KMS-11 (cell line): ENCODE results near the gene PLBD2.

Experiments used
- H2AFZ ChIP-seq: fragments of 200-600 bp; sonication (generic); 2 replicates; pipeline ENCODE4 v1.6.1; 2016; ENCODE audit warnings: antibody characterized with exemption, mixed run types, low read depth
- H3K27ac ChIP-seq: fragments of 200-600 bp; sonication (generic); 2 replicates; pipeline ENCODE4 v1.6.1; 2016; ENCODE audit warnings: mild to moderate bottlenecking, mixed run types
- H3K27me3 ChIP-seq: fragments of 200-600 bp; sonication (generic); 2 replicates; pipeline ENCODE4 v1.6.1; 2017; ENCODE audit warnings: mild to moderate bottlenecking, low read depth, mixed run types, moderate library complexity; ENCODE audit not compliant: insufficient read depth
- H3K36me3 ChIP-seq: fragments of 200-600 bp; sonication (generic); 2 replicates; pipeline ENCODE4 v1.6.1; 2017; ENCODE audit warnings: mild to moderate bottlenecking, mixed run types; ENCODE audit not compliant: insufficient read depth
- H3K4me1 ChIP-seq: fragments of 200-600 bp; sonication (generic); 2 replicates; pipeline ENCODE4 v1.6.1; 2016; ENCODE audit warnings: mild to moderate bottlenecking, low read depth, mixed run types; ENCODE audit not compliant: poor library complexity, severe bottlenecking
- H3K4me2 ChIP-seq: fragments of 200-600 bp; sonication (generic); 2 replicates; pipeline ENCODE4 v1.7.0; 2016; ENCODE audit warnings: mild to moderate bottlenecking, mixed run types
- H3K4me3 ChIP-seq: fragments of 200-600 bp; sonication (generic); IDR thresholded peaks from 2 replicates; pipeline ENCODE4 v1.6.1; 2017; ENCODE audit warnings: low read depth, low read length, mixed read lengths; ENCODE audit not compliant: insufficient read depth
- H3K79me2 ChIP-seq: fragments of 200-600 bp; sonication (generic); 2 replicates; pipeline ENCODE4 v1.6.1; 2016; ENCODE audit warnings: low read depth, mixed run types; ENCODE audit not compliant: insufficient read depth
- H3K9ac ChIP-seq: fragments of 200-600 bp; sonication (generic); 2 replicates; pipeline ENCODE4 v1.6.1; 2016; ENCODE audit warnings: mild to moderate bottlenecking, mixed run types
- H4K20me1 ChIP-seq: fragments of 200-600 bp; sonication (generic); 2 replicates; pipeline ENCODE4 v1.6.1; 2016; ENCODE audit warnings: mild to moderate bottlenecking, mixed run types; ENCODE audit not compliant: insufficient read depth
- TF ChIP-seq, protein P1 (sequence below): fragments of 200-600 bp; sonication (generic); conservative IDR thresholded peaks from 2 replicates; pipeline ENCODE4 v1.6.1; 2017; ENCODE audit warnings: low read depth, mild to moderate bottlenecking, antibody characterized with exemption, low read length, moderate library complexity, mixed read lengths

PLBD2 gene

DNA sequence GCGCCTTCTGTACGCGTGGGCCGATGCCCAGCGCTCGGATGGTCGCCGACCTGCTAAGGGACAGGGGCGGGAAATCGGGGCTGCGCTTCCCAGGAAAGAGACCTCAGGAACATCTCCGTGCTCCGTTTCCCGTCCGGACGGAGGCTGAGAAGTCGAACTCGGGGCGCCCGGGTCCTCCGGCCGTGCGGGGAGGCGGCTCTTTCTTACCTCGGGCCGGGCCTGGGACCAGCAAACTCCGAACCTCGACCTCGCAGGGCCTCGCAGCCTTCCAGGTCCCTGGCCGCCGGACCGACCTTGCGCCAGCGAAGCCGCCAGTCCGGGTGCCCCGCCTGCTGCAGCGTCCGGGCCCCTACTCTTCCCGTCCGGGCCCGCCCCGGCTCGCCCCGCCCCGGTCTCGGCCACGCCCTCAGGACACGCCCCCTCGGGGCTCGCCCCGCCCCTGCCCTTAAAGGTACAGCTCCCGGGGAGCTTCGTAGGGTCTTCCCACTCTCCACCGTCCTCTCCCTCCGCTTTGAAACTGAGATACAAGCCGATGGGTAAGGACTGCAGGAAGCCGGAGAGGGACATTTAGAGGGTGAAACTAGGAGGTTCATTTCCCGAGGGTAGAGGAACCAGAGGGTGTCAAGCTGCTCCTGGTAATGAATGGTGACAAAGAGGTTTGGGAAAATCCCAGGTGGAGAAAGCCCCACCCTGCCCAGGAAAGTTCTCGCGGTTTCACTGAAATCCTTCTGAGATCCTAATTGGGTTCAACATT, 23.4 kb upstream of the PLBD2 start, which contains the start of gene SLC8B1:
Gene SLC8B1, minus strand, starts transcription at position 324 of the 754 bp plus-strand sequence. CDS start 2,231 bp downstream, outside the sequence.
- TF ChIP-seq, protein P1, sequence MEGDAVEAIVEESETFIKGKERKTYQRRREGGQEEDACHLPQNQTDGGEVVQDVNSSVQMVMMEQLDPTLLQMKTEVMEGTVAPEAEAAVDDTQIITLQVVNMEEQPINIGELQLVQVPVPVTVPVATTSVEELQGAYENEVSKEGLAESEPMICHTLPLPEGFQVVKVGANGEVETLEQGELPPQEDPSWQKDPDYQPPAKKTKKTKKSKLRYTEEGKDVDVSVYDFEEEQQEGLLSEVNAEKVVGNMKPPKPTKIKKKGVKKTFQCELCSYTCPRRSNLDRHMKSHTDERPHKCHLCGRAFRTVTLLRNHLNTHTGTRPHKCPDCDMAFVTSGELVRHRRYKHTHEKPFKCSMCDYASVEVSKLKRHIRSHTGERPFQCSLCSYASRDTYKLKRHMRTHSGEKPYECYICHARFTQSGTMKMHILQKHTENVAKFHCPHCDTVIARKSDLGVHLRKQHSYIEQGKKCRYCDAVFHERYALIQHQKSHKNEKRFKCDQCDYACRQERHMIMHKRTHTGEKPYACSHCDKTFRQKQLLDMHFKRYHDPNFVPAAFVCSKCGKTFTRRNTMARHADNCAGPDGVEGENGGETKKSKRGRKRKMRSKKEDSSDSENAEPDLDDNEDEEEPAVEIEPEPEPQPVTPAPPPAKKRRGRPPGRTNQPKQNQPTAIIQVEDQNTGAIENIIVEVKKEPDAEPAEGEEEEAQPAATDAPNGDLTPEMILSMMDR = no peak

DNA sequence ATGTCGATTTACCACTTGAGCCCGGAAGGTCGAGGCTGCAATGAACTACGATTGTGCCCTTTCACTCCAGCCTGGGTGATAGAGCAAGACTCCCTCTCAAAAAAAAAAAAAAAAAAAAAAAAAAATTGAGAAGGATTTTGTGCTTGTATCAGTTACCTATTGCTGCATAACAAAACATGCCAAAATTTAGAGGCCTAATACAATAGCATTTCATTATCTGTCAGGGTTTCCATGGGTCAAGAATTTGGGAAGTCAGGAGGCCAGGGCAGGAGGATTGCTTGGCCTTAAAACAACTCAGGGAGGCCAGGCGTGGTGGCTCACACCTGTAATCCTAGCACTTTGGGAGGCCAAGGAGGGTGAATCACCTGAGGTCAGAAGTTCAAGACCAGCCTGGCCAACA, 18.8 kb upstream of the PLBD2 start:
- no peak overlapping the region for H2AFZ ChIP-seq
- no peak overlapping the region for H3K9ac ChIP-seq
- no peaks in the 10 kb centered on the region for H4K20me1 ChIP-seq
- H3K27ac ChIP-seq = no peak overlapping the region
- no peak overlapping the region for H3K4me3 ChIP-seq
- no peaks in the 10 kb centered on the region for H3K36me3 ChIP-seq
- no peaks in the 10 kb centered on the region for H3K27me3 ChIP-seq
- TF ChIP-seq, protein P1 = no peak
- no peak overlapping the region for H3K4me2 ChIP-seq
- no peaks in the 10 kb centered on the region for H3K4me1 ChIP-seq
- no peaks in the 10 kb centered on the region for H3K79me2 ChIP-seq

More for the DNA sequence above, 23.4 kb upstream of the PLBD2 start, which contains the start of gene SLC8B1:
- Histone ChIP-seq H3K36me3 (no peaks in the 10 kb centered on the region), H3K4me2 (peak within 1 kb of the TSS; percentile 39), H3K27me3 (no peaks in the 10 kb centered on the region), H3K9ac (no peak within 1 kb of the TSS; the same call in 1 of the 2 replicates), H4K20me1 (no peaks in the 10 kb centered on the region), H2AFZ (peak within 1 kb of the TSS; percentile 72), H3K27ac (no peak within 1 kb of the TSS), H3K4me3 (no peak within 1 kb of the TSS), H3K4me1 (no peaks in the 10 kb centered on the region), H3K79me2 (no peaks in the 10 kb centered on the region)

DNA sequence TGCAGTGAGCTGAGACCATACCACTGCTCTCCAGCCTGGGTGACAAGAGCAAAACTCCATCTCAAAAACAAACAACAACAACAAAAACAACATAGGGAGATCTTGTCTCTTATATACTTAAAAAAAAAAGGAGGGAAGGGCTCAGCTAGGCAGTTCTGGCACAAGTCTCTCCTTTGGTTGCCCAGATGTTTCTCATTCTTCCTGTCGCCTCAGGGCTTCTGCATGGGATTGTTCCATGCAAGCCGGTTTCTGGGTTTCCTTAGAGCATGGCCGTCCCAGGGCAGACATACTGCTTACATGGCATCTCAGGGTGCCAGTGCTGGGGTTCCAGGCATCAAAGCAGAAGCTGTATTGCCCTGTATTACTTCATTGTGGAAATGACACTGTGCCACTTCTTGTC, 18.3 kb upstream of the PLBD2 start:
- TF ChIP-seq, protein P1 = no peak
- no peaks in the 10 kb centered on the region for H3K79me2 ChIP-seq

DNA sequence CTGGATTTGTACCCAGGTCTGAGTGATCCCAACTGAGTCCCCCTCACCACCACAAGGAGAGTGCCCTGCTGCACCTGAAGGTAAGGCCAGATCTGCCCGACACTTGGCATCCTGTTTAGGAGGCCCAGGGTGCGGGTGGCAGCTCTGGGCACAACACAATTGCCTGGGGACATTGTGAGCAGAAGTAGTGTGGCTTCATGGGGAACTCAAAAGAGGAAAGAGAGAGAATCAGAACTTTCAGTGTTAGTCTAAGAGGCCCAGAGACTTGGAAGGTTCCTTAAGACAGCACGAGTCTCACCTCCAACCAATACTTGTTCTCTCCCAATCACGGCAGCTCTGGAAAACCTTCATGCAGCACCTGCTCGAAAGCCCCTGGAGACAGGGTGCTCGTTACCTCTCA, 16.9 kb upstream of the PLBD2 start:
- no peak overlapping the region for H3K9ac ChIP-seq
- H3K36me3 ChIP-seq = no peaks in the 10 kb centered on the region
- no peaks in the 10 kb centered on the region for H3K4me1 ChIP-seq
- H3K27ac ChIP-seq = no peak overlapping the region
- H2AFZ ChIP-seq = no peak overlapping the region
- H3K79me2 ChIP-seq = no peaks in the 10 kb centered on the region
- no peak overlapping the region for H3K4me2 ChIP-seq
- no peaks in the 10 kb centered on the region for H4K20me1 ChIP-seq
- no peaks in the 10 kb centered on the region for H3K27me3 ChIP-seq
- TF ChIP-seq, protein P1 = no peak
- no peak overlapping the region for H3K4me3 ChIP-seq

More for the DNA sequence above, 18.3 kb upstream of the PLBD2 start:
- H3K9ac ChIP-seq = no peak overlapping the region
- H3K27ac ChIP-seq = no peak overlapping the region
- H3K4me3 ChIP-seq = no peak overlapping the region
- no peak overlapping the region for H3K4me2 ChIP-seq
- H2AFZ ChIP-seq = no peak overlapping the region
- no peaks in the 10 kb centered on the region for H3K36me3 ChIP-seq
- no peaks in the 10 kb centered on the region for H3K4me1 ChIP-seq
- no peaks in the 10 kb centered on the region for H4K20me1 ChIP-seq
- no peaks in the 10 kb centered on the region for H3K27me3 ChIP-seq
